HG02571 (cell line): ENCODE results near the gene SEMA3E.

Experiments used
- ATAC-seq: cut with Tn5 transposase; IDR thresholded peaks from one replicate; pipeline ENCODE4 v1.9.1; 2021; ENCODE audit warnings: mild to moderate bottlenecking, moderate library complexity; ENCODE audit not compliant: unreplicated experiment

Gene SEMA3E

DNA sequence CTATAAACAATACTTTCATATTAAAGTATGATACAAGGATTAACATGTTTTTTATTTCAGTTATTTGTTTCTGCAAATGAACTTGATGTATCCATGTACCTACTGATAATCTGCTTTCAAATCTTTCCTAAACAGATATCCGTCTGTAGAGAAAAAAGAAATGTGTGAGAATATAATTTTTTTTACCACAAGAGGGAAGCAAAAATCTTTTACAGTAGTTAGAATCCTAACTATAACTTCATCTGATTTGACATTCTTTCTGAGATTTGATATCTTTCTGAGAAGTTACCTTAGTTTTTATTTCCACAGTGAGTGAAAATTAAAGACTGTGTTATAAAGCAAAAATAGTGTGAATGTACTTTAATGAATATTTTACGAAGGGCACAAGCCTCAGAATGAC, 282.3 kb downstream of the SEMA3E start:
- ATAC-seq = no peak

DNA sequence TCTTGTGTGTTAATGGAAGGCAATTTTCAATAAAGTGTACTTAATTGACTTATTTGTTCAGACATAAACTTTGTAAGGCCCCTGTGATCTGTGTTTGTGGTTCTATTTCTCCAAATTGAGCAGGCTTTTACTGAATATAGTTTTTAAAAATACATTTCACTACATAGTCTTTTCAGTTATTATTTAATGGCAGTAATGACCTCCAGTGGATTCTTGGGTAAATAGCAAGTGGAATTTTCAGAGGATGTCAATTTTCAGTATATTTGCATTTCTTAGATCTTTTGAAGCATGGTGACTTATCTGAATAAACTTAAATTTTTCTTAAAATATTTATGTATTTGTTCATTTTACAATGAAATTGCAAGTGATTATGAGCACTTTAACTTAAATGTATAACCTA, 283.2 kb downstream of the SEMA3E start:
- no peak for ATAC-seq

- no peak for ATAC-seq
Observed at GRCh38 chr7:83362871-83363550, 285.9 kb downstream of the SEMA3E start.

- no peak for ATAC-seq
Observed at GRCh38 chr7:83359108-83359507, 289.8 kb downstream of the SEMA3E start.

GRCh38 chr7:83355143-83355542, 293.8 kb downstream of the SEMA3E start:
- no peak for ATAC-seq

GRCh38 chr7:83347945-83348444, 300.9 kb downstream of the SEMA3E start:
- no peak for ATAC-seq

GRCh38 chr7:83339907-83340306, 309.0 kb downstream of the SEMA3E start:
- no peak for ATAC-seq

- no peak for ATAC-seq
Observed at GRCh38 chr7:83338277-83338950, 310.5 kb downstream of the SEMA3E start.

GRCh38 chr7:83337050-83337449, 311.9 kb downstream of the SEMA3E start:
- ATAC-seq = no peak

DNA sequence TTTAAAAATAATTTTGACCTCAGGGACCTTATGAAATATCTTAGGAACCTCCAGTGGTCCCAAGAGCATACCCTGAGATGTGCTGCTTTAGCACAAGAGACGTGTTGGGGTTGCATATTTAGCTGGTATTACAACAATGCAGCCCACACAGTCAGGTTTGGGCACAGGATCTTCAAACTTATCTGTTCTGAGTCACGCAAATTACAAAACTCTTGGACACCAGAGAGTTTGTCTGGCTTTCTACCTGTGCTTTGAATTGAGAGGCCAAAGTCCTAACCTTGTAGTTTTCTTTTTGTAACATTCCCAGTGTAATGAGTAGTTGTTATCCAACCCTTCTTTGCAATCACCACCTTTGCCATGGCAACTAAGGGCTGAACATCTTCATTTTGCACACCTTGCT, 322.7 kb downstream of the SEMA3E start:
- no peak for ATAC-seq

DNA sequence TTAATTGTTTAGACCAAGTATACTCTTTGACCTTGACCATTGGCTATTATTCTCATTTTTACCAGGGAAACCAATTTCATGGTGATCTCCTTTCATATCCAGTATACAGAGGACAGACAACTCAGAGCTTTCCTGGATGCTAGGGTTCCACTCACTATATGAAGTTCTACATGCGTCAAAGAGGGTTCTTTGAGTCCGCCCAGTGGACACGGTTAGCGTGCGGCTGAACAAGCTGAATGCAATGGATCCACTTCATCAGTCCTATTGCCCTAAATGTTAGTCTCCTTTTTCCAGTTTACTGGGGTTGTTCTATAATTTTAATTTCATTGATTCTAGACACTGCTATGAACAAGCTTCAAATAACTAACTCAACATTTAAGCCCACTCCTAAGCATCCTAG, 323.9 kb downstream of the SEMA3E start:
- no peak for ATAC-seq

DNA sequence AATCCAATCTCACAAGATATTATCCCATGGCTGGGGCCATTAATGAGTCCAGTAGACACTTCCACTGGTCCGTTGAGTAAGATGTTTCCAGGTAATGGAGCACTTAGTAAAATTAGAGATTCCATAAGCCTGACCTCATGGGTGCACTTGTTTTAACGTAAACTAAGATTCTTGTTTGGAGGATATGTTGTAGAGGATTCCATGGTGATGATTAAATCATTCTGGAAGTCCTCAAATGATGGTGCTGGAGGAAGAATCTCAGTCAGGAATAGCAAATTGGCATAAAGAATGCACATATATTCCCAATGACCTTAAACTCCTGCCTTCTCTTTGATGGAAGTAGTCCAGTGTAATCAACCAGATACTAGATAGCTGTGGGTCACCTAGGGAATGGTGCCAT, 324.3 kb downstream of the SEMA3E start:
- ATAC-seq = no peak

DNA sequence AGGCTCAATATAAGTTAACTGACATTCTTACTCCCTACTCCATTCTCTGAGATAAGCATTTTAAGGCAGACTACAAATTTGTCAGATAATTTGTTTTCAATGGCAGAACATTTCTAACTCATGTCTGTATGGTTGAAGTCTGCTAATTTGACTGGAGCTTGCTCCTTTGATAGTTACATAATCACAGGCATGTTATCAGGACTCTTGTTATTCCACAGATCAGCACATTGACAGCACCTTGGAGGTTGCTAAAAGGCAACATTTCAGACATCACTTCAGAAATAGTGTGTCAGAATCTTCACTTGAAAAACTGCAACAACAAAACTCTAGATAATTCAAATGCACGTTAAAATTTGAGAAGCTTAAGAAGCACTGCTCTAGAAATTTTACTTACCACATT, 327.9 kb downstream of the SEMA3E start:
- ATAC-seq = no peak

GRCh38 chr7:83313931-83314330, 335.0 kb downstream of the SEMA3E start:
- no peak for ATAC-seq
